ENCODE measurements around the gene OR6K6. TPM values are rescaled to one million over a fixed set of nuclear protein-coding genes. Genes with fewer than 3 reads are reported as not detected.

The OR6K6 gene
- total and polyA plus RNA-seq, 8 donors, result not detected

DNA sequence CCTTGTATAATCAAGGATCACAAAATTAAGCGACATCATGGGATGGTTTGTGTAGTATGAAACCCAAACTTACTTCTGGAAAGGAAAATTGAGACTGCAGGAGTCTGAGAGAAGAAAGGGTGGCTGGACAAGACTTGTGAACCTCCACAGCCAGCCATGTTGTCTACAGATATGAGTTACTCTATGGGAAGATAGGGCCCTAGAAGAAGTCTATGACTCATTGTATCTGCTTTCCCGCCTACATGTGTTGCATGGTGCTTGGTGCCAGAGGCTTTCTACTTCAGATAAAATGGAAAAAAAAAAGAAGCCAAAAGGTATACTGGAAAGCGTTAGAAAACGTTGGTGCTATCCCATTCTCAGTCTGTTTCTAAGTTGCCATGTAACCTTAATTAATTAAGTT, 45.2 kb downstream of the OR6K6 start:
- ATAC-seq (no peak), FAIRE-seq (no peak), DNase-seq (no peak)
- intact Hi-C loops (cut with DNase I), result no loop called here
- Histone ChIP-seq H3K9me3 (no peaks in the 10 kb centered on the region), H3K27me3 (no peaks in the 10 kb centered on the region), H3K27ac (no peak overlapping the region), H3K4me3 (no peak overlapping the region), H3K4me1 (no peaks in the 10 kb centered on the region), H3K36me3 (no peaks in the 10 kb centered on the region)
- TF ChIP-seq, protein P1, sequence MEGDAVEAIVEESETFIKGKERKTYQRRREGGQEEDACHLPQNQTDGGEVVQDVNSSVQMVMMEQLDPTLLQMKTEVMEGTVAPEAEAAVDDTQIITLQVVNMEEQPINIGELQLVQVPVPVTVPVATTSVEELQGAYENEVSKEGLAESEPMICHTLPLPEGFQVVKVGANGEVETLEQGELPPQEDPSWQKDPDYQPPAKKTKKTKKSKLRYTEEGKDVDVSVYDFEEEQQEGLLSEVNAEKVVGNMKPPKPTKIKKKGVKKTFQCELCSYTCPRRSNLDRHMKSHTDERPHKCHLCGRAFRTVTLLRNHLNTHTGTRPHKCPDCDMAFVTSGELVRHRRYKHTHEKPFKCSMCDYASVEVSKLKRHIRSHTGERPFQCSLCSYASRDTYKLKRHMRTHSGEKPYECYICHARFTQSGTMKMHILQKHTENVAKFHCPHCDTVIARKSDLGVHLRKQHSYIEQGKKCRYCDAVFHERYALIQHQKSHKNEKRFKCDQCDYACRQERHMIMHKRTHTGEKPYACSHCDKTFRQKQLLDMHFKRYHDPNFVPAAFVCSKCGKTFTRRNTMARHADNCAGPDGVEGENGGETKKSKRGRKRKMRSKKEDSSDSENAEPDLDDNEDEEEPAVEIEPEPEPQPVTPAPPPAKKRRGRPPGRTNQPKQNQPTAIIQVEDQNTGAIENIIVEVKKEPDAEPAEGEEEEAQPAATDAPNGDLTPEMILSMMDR (IDR thresholded peaks at IDR 0.05), result no peak
- WGBS, 2 donors, result 60 to 71% methylated on average over 4 of the region's 4 CpGs

DNA sequence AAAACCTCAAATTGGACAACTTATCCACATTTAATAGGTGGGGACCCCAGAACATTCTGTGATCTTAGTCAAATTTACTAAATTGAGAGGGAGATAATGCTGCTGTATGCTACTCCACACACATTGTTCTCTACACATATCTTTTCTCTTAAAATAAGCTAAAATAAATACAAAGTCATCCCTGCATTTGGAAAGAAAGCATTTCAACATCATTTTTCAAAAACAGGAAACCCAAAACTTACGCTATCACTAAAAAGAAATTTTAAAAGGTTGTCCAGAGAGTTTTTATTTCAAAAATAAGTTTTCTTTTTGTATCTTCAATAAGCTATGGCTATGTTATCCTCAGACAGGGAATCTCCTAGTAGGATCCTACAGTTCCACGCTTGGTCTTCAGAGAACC, 46.0 kb downstream of the OR6K6 start:
- H3K4me1 ChIP-seq, result no peaks in the 10 kb centered on the region
- no peak for FAIRE-seq
- no peaks in the 10 kb centered on the region for H3K36me3 ChIP-seq
- H3K27ac ChIP-seq, result no peak overlapping the region
- no peak overlapping the region for H3K4me3 ChIP-seq
- H3K9me3 ChIP-seq, result no peaks in the 10 kb centered on the region
- ATAC-seq, result no peak
- intact Hi-C loops (cut with DNase I), result no loop called here
- H3K27me3 ChIP-seq, result no peaks in the 10 kb centered on the region
- DNase-seq, result no peak
- WGBS, 2 donors, result 50 to 70% methylated on average over 2 of the region's 2 CpGs
- TF ChIP-seq, protein P1 (IDR thresholded peaks at IDR 0.05), result no peak

DNA sequence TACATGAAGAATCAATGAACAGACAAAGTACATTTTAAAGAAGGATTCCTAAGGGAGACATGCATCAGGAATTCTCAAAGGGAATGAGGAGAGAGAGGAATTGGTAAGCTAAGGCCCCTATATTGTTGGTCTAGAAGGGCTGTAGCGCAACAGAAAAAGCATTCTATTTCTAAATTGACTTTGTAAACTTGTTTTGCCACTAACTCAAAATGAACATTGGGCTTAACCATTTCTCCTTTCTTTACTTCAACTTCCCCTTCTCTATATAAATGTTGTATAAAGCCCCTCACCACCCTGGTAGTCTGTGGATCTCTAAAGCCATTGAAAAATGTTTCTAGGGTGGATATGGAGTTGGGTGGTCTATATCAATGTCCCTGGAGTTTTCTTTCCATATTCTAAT, 46.9 kb downstream of the OR6K6 start:
- ATAC-seq, result no peak
- no peak overlapping the region for H3K4me3 ChIP-seq
- TF ChIP-seq, protein P1 (IDR thresholded peaks at IDR 0.05), result no peak
- no peak overlapping the region for H3K27ac ChIP-seq
- H3K36me3 ChIP-seq, result no peaks in the 10 kb centered on the region
- no peaks in the 10 kb centered on the region for H3K9me3 ChIP-seq
- WGBS, 2 donors, result 52 to 69% methylated on average over 1 of the region's 1 CpG
- FAIRE-seq, result no peak
- DNase-seq, result no peak
- no peaks in the 10 kb centered on the region for H3K27me3 ChIP-seq
- intact Hi-C loops (cut with DNase I), result no loop called here
- H3K4me1 ChIP-seq, result no peaks in the 10 kb centered on the region

DNA sequence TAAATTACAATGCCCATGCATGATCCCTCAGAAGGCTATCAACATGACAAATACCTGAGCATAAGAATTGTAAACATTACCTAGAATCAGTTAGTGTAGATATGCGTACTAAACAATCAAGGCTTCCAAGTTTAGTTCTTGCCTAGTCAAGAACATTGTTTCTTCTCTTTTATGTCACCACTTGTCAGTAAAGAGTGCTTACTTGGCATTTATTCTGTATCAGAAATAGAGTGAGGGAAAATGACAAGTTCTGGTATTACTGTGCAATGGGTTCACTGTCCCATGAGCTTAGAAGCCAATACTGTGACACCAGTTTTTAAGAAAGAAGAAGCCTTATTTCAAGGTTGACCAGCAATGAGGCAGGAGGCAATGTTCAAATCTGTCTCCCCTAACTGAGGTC, 49.2 kb downstream of the OR6K6 start:
- Histone ChIP-seq H3K27me3 (no peaks in the 10 kb centered on the region), H3K9me3 (no peaks in the 10 kb centered on the region), H3K4me3 (no peak overlapping the region), H3K36me3 (no peaks in the 10 kb centered on the region), H3K4me1 (no peaks in the 10 kb centered on the region), H3K27ac (no peak overlapping the region)
- no peak for DNase-seq
- no peak for ATAC-seq
- FAIRE-seq, result no peak
- TF ChIP-seq, protein P1 (IDR thresholded peaks at IDR 0.05), result no peak
- WGBS, 2 donors, result 38 to 44% methylated on average over 1 of the region's 1 CpG
- intact Hi-C loops (cut with DNase I), result no loop called here

Other genes starting within 250 kb of the OR6K6 start
- gene OR6Y1, start 200.3 kb upstream of the OR6K6 start, total RNA-seq, result not detected
- not detected for gene OR6Y1, start 200.3 kb upstream of the OR6K6 start, polyA plus RNA-seq
- not detected for gene OR6P1, start 184.1 kb upstream of the OR6K6 start, total RNA-seq
- gene OR6P1, start 184.1 kb upstream of the OR6K6 start, polyA plus RNA-seq, result not detected
- gene OR10X1, start 174.8 kb upstream of the OR6K6 start, total RNA-seq, result not detected
- not detected for gene OR10X1, start 174.8 kb upstream of the OR6K6 start, polyA plus RNA-seq
- not detected for gene OR10Z1, start 149.5 kb upstream of the OR6K6 start, total RNA-seq
- not detected for gene OR10Z1, start 149.5 kb upstream of the OR6K6 start, polyA plus RNA-seq
- under 1 TPM in 2 of 6 donors, not detected in 4; 0.03 to 0.13 TPM for gene SPTA1, start 68.0 kb upstream of the OR6K6 start, total RNA-seq
- under 1 TPM in 1 of 2 donors, not detected in 1; 0.09 TPM for gene SPTA1, start 68.0 kb upstream of the OR6K6 start, polyA plus RNA-seq
- gene OR6K2, start 54.1 kb upstream of the OR6K6 start, total RNA-seq, result not detected
- gene OR6K2, start 54.1 kb upstream of the OR6K6 start, polyA plus RNA-seq, result not detected
- not detected for gene OR6K3, start 34.0 kb upstream of the OR6K6 start, total RNA-seq
- not detected for gene OR6K3, start 34.0 kb upstream of the OR6K6 start, polyA plus RNA-seq
- gene OR6N1, start 17.5 kb downstream of the OR6K6 start, total RNA-seq, result not detected
- gene OR6N1, start 17.5 kb downstream of the OR6K6 start, polyA plus RNA-seq, result not detected
- not detected for gene OR6N2, start 26.5 kb downstream of the OR6K6 start, total RNA-seq
- not detected for gene OR6N2, start 26.5 kb downstream of the OR6K6 start, polyA plus RNA-seq
- gene MNDA, start 76.6 kb downstream of the OR6K6 start, total RNA-seq, result 1 to 10 TPM in 3 of 6 donors, under 1 TPM in 3; 0.14 to 7.0 (median 1.5) TPM
- 1 to 10 TPM in 1 of 2 donors, under 1 TPM in 1; 0.76 to 1.1 TPM for gene MNDA, start 76.6 kb downstream of the OR6K6 start, polyA plus RNA-seq
- under 1 TPM in 4 of 6 donors, not detected in 2; 0.18 to 0.47 (median 0.26) TPM for gene PYHIN1, start 176.8 kb downstream of the OR6K6 start, total RNA-seq
- gene PYHIN1, start 176.8 kb downstream of the OR6K6 start, polyA plus RNA-seq, result under 1 TPM in 1 of 2 donors, not detected in 1; 0.12 TPM

All from pancreas (tissue), 10 donors.